GM20000 (cell line): ENCODE measurements around the gene GDF15.
A peak's percentile ranks its signal among the peaks of the same experiment; 100 is the strongest.

Source experiments
- DNase-seq: peaks from one replicate; pipeline ENCODE4 v3.0.0; 2012; ENCODE audit warnings: low spot score
- TF ChIP-seq, protein P1 (sequence below): IDR thresholded peaks from 2 replicates; pipeline ENCODE4 v1.5.1; 2012; ENCODE audit warnings: mild to moderate bottlenecking, control low read depth; ENCODE audit errors: extremely low read depth, missing control alignments

GDF15 gene

DNA sequence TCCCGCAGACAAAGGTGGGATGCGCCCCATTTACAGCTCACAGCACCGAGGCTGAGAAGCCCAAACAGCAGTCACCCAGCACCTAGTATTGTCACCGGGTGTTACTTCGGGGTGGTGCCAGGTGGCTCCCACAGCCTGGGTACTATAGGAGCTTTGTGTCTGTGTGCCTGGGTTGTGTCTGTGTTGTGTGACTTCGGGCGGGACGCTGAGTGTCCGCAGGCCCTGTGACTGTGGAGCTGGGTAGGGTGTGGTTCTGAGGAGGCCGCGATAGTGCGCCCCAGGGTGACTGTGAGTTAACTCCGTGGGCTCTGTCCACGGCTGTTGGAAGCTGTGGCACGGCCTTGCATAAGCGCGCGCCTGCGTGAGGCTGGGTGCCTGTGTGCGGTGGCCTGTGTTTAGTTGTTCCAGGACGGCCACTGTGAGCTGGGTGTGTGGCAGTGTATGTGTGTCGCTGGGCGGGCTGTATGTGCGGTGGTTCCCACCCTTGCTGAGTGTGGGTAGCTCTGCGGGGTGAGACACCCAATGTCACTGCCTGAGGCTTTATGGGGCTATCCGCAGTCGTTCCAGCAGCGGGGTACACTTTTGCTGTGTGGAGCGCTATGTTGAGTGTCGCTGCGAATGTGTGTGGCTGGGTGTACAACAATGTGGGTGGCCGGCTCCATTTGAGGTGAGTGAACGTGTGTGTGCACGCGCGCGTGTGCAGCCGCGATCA is 32.7 kb downstream of the GDF15 start:
- TF ChIP-seq, protein P1, sequence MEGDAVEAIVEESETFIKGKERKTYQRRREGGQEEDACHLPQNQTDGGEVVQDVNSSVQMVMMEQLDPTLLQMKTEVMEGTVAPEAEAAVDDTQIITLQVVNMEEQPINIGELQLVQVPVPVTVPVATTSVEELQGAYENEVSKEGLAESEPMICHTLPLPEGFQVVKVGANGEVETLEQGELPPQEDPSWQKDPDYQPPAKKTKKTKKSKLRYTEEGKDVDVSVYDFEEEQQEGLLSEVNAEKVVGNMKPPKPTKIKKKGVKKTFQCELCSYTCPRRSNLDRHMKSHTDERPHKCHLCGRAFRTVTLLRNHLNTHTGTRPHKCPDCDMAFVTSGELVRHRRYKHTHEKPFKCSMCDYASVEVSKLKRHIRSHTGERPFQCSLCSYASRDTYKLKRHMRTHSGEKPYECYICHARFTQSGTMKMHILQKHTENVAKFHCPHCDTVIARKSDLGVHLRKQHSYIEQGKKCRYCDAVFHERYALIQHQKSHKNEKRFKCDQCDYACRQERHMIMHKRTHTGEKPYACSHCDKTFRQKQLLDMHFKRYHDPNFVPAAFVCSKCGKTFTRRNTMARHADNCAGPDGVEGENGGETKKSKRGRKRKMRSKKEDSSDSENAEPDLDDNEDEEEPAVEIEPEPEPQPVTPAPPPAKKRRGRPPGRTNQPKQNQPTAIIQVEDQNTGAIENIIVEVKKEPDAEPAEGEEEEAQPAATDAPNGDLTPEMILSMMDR, result no peak
- DNase-seq, result peak; percentile 45

DNA sequence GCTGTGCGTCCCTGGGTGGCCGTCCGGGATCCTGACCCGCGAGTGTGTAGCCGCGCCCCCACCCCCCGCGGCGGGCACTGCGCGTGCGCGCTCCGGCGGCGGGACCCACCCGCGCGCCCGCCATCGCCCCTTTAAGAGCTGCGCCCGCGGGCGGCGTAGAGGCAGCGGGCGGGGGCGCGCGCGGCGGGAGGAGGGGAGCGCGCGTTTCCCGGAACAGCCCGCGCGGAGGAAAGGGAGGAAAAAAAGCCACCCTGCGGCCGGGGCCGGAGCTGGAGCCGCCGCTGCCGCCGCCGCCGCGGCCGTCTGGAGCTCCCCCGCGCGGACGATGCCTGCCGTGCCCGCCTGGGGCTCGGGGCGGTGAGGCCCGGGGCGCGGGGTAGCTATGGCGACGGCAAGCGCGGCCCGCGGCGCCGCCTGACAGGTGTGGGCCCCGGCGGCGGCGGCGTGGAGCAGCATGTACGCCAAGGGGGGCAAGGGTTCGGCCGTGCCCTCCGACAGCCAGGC is 33.3 kb downstream of the GDF15 start, which contains the start of gene SSBP4:
SSBP4 (plus strand) TSS at position 204 of the 504 bp plus-strand sequence; CDS start at position 455, 251 bp downstream.
- peak; percentile 97 for DNase-seq
- TF ChIP-seq, protein P1, result peak; percentile 36

DNA sequence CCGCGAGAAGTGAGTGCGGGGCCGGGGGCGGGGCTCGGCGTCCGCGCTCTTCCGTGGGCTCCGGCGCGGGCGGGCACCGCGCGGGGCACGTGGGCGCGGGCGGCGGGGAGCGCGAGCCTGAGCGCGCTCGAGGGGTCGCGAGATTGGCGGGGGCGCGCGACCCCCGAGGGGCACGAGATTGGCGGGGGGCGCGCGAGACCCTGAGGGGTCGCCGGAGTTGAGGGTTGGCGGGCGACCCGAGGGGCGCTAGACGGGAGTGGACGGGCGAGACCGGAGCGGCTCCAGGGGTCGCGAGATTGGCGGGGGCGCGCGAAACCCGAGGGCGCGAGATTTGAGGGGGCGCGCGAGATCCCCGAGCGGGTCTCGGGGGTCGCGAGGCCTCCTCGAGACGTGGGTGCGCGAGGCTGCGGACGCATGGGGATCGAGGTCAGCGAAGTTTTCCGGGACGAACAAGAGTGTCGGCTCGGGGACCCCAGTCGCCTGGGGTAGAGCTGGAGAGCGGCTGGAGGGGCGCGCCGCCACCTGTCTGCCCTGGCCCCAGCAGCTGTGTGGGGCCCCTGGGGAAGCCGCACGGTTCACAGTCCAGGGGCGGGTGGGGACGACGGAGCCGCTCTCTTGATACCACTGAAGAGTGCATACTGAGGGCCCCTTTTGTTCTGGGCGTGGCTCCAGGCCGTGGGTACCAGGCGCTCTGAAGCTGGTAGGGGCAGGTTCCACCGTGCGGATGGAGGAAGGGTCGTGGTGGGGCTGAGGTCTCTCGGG is 33.9 kb downstream of the GDF15 start:
- peak; percentile 61 for DNase-seq
- TF ChIP-seq, protein P1, result no peak

DNA sequence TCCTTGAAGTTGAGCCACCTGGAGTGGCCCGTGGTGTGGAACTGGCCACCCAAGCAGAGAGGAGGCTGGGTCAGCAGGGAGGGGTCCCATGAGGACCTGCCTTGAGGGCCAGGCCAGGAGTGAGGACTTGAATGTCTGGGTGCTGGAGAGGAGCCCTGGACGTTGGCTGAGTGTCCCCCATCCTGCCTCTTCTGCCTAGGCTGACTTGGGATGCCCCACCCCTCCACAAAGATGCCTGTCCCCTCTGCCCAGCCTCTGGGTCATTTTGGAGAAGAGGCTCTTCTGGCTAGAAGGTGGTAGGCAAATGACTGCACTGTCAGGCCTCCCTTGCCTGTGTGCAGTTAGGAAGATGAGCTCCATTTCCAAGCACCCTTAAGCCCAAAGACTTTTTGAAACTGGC is 35.0 kb downstream of the GDF15 start:
- TF ChIP-seq, protein P1, result no peak
- no peak for DNase-seq

DNA sequence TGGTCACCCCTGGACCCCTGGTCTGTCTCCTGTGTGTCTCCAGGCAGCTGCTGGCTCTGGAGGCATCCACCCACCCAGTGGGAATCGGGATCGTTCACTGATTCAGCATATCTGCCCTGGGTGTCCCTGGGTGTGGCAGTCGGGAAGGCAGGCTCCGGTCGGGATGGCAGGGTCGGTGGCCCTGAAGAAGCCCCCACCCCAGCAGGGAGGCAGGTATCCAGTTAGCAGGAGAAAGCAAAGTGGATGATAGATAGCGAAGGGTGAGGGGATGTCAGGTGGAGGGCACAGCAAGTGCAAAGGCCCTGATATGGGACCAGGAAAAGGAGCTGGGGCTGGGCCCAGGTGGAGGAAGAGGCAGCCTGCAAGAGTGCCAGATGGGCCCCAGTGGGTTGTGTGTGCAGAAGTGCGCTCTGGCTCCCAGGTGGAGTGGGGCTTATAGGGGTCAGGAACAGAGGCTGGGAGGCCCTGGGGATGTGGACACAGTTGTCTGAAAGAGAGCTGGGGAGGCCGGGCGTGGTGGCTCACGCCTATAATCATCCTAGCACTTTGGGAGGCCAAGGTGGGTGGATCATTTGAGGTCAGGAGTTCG is 35.5 kb downstream of the GDF15 start:
- TF ChIP-seq, protein P1, result no peak
- no peak for DNase-seq

DNA sequence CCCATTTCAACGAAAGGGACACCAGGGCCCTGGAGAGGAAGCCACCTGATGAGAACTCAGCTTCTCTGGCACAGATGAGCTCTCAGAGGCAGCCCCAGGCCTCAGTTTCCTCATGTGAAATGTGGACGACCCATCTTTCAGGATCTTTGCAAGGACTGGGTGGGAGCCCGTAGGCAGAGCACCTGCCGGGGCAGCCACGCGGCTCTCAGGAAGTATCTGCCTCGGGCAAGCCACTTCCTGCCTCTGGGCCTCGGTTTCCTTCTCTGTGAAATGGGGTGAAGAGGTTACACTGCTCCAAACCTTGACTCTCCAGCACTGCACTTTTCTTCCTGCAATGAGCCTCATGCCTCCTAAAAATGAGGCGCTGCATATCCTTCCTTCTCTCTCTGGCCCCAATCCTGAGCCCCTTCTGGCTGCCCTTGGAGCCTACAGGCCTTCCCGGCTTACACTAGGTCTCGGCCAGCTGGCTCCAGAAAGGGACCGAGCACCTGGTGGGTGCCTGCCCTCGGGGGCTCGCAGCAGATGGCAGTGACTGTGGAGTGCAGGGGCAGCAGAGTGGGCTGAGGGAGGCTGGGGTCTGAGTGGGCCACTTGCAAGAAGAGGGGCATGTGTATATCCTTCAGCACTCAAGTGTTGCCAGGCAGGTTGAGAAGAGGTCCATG is 36.7 kb downstream of the GDF15 start:
- TF ChIP-seq, protein P1, result no peak
- no peak for DNase-seq
